Measurements from ENCODE around the gene LIPH.
"Not testable (repeated sequence)": the region's sequence is repeated elsewhere in the genome, so short reads cannot be mapped to it uniquely, and the experiment has no call there.

Gene LIPH

GRCh38 chr3:185484296-185484695, 68.1 kb downstream of the LIPH start:
- DNase-seq: no peak

- no peak for DNase-seq
Measured at GRCh38 chr3:185479373-185479945, 72.9 kb downstream of the LIPH start.

- DNase-seq: no peak
Measured at GRCh38 chr3:185477316-185477715, 75.1 kb downstream of the LIPH start.

GRCh38 chr3:185474922-185475321, 77.5 kb downstream of the LIPH start:
- DNase-seq: not testable (repeated sequence)

- DNase-seq: no peak
Measured at GRCh38 chr3:185473290-185473815, 79.0 kb downstream of the LIPH start.

GRCh38 chr3:185470323-185470722, 82.1 kb downstream of the LIPH start:
- no peak for DNase-seq

- no peak for DNase-seq
Measured at GRCh38 chr3:185469542-185469941, 82.8 kb downstream of the LIPH start.

GRCh38 chr3:185466123-185466522, 86.3 kb downstream of the LIPH start:
- DNase-seq: not testable (repeated sequence)

- DNase-seq: no peak
Measured at GRCh38 chr3:185465471-185465870, 86.9 kb downstream of the LIPH start.

GRCh38 chr3:185460719-185461350, 91.6 kb downstream of the LIPH start:
- DNase-seq: no peak

- DNase-seq: no peak
Measured at GRCh38 chr3:185460309-185460708, 92.1 kb downstream of the LIPH start.

- DNase-seq: no peak
Measured at GRCh38 chr3:185457376-185457775, 95.0 kb downstream of the LIPH start.
